Fibroblast of gingiva (primary cell): Measurements from ENCODE around the gene STK4.
A peak's percentile ranks its signal among the peaks of the same experiment; 100 is the strongest.

Source experiments
- DNase-seq: peaks from one replicate; pipeline ENCODE4 v3.0.0-alpha.2; 2011; ENCODE audit warnings: low read depth

The STK4 gene

DNA sequence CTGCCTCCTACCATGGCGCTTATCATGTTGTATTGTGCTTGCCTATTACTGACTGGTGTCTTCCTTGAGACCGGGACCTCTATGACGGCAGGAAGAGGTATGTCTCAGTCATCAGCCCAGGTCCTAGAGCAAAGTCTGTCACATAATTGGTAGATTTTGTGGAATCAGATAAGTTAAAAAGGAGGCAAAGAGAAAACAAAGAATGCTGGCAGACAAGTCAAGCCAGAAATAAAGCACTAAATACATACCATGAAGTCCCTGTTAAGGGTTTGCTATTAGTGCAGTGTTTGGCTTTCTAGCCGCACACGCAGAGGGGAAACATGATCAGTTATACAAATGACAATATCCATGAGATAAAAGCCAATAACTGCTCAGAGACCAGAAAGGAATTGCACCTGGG is 12.1 kb upstream of the STK4 start:
- no peak for DNase-seq

DNA sequence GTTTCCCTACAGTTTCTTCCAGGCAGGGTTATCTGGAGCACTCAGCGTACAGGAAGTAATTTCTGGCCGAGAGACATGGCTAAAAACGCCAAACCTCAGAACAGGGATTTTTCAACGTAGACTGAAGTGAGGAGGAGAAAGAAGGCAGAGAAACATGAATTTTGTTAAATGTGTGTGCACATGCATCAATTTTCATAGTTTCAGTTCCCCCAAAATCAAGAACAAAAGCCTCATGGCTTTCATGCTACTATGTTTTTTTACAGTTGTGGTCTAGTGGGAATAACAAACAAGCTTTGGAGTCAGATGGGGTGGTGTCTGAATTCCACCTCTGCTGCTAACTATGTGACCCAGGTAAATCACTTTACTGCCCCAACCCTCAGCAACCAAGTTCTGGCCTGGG is 11.0 kb upstream of the STK4 start:
- no peak for DNase-seq

DNA sequence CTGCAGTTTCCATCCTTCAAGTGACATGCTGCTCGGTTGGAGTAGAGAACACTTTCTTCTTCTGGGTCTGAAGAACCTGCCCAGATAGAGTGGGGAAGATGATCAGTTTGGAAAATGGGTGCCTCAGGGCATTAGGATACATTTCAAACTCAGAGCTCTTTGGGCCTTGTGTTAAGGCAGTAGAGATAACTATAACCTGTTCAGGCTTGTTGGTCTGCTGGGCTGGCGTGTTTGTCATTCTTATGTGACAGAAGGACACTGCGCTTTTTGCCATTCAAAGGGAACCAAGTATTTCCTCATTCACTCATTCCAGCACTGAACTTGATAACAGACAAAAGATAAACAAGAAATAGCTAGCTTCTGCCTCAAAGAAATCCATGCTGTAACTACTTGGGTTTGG is 9.9 kb upstream of the STK4 start:
- DNase-seq: no peak

GRCh38 chr20:44958276-44958675 is 8.0 kb upstream of the STK4 start:
- no peak for DNase-seq

GRCh38 chr20:44959082-44959637 is 7.2 kb upstream of the STK4 start:
- no peak for DNase-seq

DNA sequence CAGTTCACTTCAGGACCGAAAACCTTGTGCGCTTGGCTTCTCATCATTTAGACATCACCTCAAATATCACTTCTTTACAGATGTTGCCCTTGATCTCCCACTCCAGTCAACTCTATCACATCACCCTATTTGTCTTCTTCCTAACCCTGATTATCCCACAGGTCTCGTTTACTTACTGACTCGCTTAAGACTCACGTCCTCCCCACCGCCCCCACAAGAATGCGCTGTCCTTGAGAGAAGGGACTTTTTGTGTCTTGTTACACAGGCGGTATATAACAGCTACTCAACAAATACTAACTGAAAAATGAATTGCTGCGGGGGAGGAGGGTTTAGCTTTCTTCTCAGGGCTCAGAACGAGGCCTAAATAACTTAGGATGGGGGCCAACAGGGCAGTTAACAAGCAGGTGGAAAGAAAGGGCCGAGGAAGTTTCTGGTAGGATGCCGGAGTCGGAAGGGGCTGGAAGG is 6.6 kb upstream of the STK4 start:
- peak; percentile 40 for DNase-seq

DNA sequence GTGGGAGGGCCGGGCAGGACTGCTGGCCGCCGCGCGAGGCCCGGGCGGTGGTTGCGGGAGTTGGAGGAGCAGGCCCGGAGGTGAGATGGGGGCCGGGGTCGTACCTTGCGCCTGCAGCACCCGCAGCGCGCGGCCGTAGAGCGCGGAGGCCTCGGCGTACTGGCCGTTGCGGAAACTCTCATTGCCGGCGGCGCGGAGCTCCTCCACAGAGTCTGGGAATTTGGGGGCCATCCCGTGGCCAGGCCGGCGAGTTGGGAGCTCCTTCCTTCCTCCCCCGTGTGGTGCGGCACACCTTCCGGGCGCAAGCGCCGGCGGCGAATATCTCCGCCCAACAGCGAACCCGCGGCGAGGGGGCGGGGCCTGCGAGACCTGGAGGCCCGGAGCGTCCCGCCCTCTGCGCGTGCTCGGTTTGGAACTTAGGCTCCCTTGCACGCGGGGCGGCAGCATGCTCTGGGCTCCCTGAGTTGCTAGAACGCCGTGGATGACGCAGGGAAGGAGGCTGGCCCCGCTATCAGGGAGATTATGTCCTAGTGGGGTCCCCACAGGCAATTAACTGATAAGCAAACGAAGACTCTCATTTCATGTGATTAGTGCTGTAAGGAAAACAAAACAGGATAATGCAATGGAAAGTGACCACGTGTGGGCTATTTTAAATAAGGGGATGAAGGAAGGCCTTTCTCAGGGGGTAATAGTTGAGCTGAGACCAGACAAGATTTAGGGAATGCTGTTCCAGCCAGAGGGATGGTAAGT is 6.0 kb upstream of the STK4 start, which contains the start of gene TOMM34:
TOMM34 (minus strand) TSS at position 295 of the 750 bp plus-strand sequence; CDS start at position 231, 64 bp downstream.
- peak; percentile 84 for DNase-seq

DNA sequence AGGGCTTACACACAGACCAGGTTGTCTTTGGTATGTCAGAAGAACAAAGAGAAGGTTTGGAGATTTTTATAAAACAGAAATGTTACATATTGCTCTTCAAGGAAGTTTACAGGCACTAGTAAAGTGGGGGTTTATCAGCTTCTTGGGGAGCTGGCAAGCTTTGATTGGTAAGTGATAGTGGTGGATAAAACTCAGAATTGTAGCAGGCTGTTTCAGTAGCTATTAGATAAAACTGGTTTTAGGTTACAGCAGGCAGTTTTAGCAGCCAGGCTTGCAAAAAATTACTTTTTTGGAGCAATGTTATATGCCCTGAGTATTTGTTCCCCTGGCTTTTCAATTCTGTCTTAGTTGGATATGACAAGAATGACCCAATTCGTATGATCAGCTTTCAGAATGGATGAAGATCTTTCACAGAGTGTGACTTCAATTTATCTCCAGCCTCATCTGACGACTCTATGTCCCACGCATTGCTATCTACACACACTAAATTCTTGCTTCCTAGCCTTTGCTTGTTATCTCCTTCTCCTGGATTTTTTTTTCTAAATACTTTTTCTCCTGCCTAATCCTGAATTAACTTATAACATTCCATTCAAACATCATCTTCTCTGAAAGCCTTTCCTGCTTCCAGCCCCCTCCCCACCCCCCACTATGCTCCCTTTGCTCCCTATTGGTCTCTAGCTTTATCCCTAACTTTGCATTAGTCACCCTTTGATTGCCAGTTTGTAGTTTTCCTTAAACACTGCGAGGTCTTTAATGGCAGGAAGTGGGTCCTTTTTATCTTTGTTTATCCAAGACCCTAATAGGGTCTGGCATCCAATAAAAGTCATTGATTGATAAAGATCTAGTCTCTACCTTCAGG is 5.1 kb upstream of the STK4 start:
- DNase-seq: no peak

- DNase-seq: no peak
Observed at GRCh38 chr20:44961870-44962267, 4.4 kb upstream of the STK4 start.

- no peak for DNase-seq
Observed at GRCh38 chr20:44962483-44962882, 3.8 kb upstream of the STK4 start.

GRCh38 chr20:44963325-44964215 is 2.7 kb upstream of the STK4 start:
- no peak for DNase-seq

- no peak for DNase-seq
Observed at GRCh38 chr20:44965651-44966029, 672 bp upstream of the STK4 start.

DNA sequence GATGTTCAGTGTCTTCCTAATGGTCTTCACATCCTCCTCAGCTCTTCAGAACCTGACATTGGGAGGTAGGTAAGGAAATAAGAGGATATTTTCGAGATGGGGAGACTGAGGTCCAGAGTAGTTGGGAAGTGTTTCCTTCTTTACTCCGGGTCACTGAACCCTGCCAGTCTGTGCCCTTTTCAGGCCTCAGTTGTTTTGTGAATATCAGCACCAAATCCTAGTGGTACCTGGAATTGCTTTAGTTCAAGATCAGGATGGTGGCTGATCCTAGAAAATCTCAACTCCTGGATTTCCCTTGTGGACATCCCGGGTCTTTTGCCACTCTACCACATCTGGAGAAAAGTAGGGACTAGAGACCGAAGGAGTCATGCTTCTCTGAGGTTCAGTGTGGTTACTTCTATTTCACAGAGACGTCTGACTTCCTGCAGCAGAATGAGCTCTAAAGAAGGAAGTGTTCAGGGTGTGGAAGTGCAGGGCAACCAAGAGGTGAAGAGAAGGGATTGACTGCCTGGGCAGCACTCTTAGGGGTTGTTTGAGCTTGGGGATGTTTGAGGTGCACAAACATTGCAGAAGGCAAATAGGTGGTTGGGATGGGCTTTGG is 995 bp downstream of the STK4 start:
- DNase-seq: no peak

- DNase-seq: no peak
Observed at GRCh38 chr20:44969300-44969894, 3.1 kb downstream of the STK4 start.

- DNase-seq: no peak
Observed at GRCh38 chr20:44970243-44970757, 4.0 kb downstream of the STK4 start.

DNA sequence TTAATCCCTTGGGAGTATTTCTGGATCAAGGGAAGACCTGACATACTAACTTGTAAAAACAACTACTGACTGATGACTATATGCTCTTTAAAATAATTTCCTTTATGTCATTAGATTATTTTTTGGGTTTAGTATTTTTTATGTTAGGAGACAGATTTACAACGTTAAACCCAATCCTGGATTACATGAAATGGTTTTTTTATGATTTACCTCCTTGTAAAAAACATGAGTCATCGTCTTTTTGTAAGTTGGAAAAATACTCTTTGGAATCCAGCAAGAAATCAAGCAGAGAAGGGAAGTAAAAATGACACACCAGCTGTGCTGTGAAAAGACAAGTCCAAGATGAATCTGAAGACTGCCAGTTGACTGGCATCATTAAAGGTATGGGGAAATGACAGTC is 6.7 kb downstream of the STK4 start:
- no peak for DNase-seq

DNA sequence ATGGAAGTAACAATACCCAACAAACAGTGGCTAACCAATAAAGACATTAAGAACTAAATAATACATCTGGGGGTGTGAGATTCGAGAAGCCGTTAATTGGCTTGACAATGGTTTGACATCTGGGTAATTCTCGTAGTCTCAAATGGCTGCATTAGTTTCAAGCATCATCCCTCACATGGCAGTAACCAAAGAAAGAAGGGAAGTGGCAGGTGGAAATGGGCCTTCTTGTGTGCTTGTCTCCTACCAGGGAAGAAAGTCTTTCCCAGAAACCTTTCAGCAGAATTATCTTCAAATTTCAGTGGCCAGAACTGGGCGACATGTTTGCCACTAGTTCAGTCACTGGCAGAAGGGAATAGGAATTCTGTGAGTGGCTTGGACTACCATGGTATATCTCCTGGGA is 10.4 kb downstream of the STK4 start:
- DNase-seq: no peak

DNA sequence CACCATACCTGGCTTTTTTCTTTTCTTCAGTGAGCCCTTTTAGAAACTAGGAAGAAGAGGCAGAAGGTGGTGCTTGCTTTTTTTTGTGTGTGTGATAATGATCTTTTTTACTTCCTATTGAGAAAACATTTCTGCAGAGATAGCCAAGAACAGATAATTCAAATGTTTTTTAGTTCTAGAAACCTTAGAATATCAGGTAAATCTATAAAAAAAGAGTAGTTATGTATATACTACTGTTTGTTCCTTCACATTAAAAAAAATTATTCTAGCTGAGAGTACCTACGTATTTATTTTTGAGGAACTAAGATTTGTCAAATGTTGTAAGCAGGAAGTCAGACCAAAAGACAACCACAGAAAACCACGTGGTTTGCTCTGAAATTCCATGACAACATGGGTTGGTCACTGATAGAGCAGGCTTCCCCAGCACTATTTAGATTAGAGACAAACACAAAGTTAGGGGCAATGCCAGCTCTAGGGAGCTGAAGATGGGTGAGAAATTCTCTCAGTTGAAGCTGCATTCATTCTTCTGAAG is 12.8 kb downstream of the STK4 start:
- DNase-seq: no peak

GRCh38 chr20:44981736-44982406 is 15.6 kb downstream of the STK4 start:
- no peak for DNase-seq

GRCh38 chr20:44983093-44983674 is 16.9 kb downstream of the STK4 start:
- no peak for DNase-seq
